ENCODE results near the gene CFAP53.
"Not testable (repeated sequence)": the region's sequence is repeated elsewhere in the genome, so short reads cannot be mapped to it uniquely, and the experiment has no call there.

CFAP53 gene, protein sequence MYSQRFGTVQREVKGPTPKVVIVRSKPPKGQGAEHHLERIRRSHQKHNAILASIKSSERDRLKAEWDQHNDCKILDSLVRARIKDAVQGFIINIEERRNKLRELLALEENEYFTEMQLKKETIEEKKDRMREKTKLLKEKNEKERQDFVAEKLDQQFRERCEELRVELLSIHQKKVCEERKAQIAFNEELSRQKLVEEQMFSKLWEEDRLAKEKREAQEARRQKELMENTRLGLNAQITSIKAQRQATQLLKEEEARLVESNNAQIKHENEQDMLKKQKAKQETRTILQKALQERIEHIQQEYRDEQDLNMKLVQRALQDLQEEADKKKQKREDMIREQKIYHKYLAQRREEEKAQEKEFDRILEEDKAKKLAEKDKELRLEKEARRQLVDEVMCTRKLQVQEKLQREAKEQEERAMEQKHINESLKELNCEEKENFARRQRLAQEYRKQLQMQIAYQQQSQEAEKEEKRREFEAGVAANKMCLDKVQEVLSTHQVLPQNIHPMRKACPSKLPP

DNA sequence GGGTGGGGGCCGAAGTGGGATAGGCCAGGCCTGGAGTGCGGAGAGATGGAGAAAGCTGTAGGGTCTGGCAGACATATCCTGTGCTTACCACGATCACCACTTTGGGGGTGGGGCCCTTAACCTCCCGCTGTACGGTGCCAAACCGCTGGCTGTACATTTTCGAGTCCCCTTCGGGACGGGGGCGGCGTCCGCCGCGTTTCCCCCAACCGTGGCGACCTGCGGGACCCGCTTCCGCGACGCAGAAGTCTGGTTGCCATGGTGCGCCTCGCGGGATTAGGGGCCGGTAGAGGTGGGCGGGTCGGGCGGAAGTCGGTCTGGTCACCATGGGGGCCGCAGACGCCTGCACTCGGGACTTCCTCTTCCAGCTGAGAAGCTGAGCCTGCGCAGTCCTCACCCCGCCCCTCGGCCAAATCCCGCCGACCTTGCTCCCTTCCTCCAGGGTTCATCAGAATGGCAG, at the start of gene CFAP53:
Gene CFAP53 (minus strand): TSS at position 248 of the 457 bp plus-strand sequence. CDS start 91 bp downstream, at position 157.
- peak; percentile 50 for DNase-seq

DNA sequence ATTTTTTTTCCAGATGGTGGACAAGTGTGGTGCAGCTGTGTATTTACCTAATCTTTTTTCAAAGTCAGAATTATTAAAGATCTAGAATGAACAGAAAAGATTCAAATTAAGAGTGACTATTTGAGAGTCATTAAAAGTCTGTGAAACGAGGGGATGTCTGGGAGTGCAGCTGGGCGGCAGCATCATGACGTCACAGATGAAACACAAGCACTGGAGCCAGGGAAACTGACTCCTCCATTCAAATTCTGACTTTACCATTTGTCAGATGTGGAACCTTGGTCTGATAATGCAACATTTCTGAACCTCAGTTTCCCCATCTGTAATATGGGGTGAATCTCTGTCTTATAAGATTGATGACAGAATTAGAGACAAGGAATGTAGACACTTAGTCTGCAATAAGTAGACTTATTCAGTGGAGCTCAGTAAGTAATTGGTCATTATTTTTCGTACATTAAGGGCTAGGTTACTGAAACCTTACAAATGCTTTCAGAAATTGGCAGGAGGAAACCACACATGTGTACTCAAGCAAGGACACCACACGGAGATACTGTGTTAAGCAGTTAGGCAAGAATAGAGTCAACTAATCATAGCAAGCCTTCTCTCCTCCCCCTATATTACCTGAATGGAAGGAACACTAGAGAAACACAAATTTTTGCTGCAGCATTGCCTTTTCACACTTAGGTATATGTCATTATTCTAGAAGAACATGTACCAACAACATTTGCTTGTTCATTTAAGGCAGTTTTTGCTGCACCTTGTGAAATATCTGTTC, 49.0 kb upstream of the CFAP53 start:
- no peak for DNase-seq

DNA sequence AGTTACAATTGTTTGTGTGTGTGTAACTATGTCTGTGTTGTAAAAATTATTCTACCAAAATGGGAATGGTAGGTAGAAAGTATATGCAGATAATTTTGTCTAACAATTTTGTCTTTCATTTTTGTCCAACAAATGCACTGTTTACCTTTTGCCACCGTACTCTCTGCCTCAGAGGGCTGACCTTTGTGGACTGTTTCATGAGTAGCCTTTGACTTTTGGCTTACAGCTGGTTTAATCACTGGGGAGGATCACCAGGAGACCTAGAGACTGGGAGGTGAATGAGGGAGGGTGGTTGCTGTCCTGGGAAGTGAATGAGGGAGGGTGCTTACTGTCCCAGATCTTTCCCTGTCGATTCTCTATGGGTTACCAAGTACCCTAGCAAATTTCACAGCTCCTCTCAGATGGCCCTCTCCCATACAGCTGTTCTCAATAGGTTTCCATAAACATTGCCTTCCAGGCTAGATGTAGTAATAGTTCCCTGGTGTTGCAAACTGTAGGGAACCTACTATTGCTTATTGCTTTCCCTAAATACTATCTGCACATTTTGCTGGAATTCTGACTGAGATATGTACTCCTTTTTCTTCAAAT, 47.7 kb upstream of the CFAP53 start:
- no peak for DNase-seq

DNA sequence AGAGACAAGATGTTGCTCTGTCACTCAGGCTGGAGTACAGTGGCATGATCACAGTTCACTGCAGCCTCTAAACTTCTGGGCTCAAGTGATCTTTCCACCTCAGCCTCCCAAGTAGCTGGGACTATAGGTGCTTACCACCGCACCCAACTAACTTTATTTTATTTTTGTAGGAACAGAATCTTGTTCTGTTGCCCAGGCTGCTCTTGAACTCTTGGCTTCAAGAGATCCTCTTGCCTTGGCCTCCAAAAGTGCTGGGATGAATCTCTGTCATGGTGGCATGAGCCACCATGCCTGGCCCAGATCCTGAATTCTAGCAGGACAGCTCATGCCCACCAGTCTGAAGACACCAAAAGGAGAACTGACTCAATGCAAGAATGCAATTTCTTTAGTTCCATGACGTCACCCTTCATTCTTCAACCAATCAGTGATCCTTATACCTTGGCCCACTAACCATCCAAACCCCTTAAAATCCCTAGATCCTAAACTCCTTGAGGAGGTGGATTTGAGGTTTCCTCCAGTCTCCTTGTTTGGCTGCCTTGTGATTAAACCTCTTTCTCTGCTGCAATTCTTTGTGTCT, 46.8 kb upstream of the CFAP53 start:
- no peak for DNase-seq

DNA sequence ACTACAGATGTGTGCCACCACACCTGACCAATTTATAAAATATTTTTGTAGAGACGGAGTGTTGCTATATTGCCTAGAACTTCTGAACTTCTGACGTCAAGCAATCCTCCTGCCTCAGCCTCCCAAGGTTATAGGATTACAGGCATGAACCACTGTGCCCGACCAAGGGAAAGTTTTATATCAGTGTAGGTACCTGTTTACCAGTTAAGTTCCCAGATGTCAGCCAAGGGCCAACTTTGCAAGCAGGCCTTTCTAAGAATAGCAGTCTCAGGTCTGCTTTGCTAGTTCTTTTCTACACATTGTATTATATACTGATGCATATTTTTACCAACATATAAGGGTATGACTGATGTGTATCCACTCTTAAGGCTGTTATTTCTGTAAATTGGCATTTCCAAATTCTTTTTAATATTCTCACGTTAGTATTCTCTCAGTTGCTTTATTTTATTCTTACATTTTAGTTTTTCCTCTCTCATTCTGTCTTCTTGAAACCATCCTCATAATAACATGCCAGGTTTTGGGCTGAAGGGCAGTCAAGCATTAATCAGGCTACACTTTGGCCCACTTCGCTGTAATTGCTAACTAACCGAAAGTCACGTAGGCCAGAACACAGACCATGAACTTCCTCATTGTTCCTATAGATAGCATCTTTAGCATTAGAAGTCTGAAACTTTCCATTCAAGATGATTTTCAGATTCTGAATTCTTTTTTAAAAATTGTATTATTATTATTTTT, 46.2 kb upstream of the CFAP53 start:
- no peak for DNase-seq

DNA sequence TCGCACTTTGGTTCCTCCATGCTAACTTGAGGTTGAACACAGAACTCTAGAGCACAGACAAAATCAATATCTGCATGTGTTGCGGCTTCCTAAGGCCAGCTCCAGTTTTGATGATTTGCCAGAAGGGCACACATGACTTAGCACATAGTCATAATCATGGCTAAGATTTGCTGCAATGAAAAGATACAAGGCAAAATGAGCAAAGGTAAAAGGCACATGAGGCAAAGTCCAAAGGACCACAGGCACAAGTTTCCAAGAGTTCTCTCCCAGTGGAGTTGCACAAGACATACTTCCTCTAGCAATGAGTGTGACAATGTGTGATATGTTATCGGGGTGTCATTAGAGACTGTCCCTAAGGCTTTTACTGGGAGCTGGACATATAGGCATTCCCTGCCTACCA, 45.4 kb upstream of the CFAP53 start:
- no peak for DNase-seq

DNA sequence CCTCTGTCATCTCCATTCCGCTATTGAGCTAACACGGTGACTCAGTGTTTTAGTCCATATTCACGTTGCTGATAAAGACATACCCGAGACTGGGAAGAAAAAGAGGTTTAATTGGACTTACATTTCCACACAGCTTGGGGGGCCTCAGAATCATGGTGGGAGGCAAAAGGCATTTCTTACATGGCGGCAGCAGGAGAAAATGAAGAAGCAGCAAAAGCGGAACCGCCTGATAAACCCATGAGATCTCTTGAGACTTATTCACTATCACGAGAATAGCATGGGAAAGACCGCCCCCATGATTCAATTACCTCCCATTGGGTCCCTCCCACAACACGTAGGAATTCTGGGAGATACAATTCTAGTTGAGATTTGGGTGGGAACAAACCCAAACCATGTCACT, 43.8 kb upstream of the CFAP53 start:
- no peak for DNase-seq

DNA sequence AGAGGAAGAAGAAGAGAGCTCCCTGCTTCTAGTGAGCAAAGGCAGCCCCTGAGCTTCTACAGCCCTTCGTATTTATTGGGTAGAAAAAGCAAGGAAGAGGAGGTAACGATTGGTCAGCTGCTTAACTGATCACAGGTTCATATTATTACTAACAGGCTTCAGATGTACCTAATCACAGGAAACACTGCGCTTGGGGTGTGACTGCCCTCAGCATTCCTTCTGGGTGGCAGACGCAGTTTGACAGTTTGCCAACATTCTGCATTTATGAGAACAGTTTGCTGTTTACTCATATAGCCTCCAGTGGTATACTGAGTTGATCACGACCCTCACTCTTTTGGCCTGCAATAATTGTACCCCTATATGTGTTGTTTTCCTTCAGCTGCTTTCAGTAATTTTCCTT, 42.6 kb upstream of the CFAP53 start:
- DNase-seq = not testable (repeated sequence)

DNA sequence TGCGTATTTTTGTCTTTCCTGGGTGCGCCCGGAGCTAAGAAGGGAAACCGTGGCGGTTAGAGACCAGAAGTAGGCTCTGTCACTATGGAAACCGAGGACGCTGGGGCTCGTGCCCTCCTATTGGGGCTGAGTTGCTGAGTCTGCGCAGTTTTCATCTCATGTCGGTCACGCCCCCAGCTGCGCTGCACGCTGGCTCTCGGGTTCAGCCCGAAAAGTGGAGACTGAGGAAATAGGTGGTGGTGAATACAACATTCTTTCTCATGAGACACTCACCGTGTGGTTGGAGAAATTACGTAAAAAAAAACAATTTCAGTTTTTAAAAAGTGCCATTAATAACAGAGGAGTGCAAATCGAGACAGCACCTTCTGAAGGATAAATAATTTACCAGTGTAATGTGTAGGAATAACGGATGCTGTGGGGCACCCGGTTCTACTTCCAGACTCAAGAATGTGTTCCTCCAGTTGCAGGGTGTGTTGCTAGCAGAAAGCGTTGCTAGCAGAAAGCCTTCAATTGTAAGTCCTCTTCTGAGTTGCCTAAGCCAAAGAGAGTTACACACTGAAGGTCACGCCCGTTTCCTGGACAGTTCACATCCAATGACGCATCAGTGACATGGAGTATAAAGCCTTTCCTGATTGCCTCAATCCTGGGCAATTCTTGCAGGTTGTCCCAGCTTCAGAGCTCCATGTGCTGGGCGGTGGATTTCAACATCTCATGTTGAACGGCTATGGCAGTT, 41.6 kb upstream of the CFAP53 start:
- peak; percentile 79 for DNase-seq

DNA sequence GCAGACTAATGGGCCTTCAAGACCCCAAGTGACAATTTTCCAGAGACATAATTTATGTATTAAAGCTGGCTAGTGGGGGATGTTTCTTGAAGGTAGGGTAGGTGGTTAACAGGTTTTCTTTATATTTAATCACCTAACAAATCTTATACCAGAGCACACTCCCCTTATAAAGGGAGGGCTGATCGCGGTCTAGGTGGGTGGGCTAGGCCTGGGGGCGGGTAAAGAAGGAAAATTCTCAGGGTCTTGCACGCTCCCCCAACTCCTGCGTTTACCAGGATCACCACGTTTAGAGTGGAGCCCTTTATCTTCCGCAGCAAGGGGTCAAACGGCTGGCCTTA, 41.1 kb upstream of the CFAP53 start:
- DNase-seq = no peak

DNA sequence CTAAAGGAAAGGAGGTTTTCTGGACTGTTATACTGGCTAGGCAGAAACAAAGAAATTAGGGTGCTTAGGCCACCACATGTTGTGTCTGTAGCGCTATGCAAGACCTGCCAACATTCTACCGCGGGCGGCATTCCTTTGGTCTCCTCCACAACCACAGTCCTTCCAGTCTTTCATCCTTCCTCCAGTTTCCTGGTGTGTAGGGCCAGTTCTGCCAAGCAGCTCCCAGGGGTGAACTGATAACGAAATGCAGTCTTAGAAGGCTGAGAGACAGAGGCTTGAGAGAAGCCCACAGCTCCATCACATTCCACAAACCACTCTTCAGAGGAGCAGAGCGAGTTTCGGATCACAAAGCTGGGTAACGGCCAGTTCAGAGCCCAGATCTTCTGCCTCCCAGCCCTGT, 40.6 kb upstream of the CFAP53 start:
- no peak for DNase-seq

DNA sequence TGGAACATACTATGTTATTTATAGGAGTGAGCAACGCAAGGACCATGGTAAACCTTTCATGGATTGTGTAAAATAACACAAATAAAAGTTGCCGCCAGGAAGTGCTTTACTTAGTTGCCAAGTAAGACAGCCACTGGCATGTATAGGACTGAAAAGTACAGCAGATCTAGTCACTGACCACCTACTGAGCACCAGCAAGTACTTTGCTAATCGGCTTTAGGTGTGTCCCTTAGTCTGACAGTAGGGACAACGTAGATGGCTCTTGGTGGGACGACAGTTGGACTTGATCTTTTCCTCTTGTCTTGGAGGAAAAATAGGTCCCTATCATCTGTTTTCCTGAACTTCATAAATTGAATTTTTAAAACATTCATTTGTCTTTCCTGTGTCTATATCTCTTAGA, 34.8 kb upstream of the CFAP53 start:
- no peak for DNase-seq

DNA sequence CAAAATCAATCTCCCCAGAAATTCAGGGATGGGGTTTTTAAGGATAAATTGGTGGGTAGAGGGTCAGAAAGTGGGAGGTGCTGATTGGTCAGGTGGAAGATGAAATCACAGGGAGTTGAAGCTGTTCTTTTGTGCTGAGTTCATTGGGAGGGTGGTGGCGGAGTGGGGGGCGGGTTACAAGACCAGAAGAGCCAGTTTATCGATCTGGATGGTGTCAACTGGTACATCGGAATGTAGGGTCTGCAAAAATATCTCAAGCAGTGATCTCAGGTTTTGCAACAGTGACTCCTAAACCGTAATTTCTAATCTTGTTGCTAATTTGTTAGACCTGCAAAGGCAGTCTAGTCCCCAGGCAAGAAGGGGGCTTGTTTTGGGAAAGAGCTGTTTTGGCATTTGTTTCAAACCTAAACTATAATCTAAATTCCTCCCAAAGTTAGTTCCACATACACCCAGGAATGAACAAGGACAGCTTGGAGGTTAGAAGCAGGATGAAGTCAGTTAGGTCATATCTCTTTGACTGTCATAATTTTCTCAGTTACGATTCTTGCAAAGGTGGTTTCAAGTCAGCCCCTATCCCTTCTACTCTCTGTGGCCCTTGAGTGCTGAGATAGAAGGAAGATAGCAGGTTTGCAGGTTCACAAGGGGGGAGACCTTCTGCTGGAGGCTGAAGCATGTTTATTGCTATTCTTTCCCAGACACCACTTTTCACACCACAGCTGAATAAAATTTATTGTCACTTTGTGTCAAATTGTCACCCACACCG, 33.5 kb upstream of the CFAP53 start:
- no peak for DNase-seq

DNA sequence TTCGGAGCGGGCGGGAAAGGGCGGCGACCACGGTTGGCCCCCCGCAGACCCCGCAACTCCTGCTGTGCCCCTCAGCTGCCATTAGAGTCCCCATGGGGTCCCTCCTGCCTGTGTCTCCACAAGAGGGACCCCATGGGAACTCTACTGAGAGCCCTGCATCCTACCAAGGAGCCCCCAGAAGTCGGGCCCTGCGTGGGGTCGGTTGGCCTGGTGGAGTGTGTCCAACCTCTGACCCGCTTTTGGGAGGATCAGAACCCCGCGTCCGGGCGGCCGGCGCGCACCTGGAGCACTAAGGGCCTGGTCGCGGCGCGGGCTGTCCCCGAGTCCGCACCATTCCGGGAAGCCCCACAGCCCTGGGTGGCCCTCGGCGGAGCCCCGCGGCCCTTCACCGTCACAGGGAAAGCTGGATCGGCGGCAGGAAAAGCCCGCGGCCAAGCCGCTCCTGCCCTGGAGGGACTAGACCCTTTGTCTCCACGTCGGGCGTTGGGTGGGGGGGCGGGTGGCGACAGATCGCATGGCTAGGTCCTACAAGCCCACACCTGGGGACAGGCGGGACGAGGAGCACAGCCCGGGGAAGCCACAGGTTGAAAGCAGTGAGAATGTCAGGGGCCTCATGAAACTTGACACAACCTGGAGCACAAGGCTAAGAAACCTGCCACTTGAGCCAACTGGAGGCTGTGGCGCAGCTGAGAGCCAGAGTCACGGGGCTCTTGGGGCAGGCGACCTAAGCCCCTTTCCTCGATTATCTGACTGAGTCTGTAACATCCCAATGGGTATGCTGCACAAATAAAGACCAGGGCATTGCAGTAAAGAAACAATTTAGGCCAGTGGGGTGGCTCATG, 32.4 kb upstream of the CFAP53 start:
- no peak for DNase-seq

DNA sequence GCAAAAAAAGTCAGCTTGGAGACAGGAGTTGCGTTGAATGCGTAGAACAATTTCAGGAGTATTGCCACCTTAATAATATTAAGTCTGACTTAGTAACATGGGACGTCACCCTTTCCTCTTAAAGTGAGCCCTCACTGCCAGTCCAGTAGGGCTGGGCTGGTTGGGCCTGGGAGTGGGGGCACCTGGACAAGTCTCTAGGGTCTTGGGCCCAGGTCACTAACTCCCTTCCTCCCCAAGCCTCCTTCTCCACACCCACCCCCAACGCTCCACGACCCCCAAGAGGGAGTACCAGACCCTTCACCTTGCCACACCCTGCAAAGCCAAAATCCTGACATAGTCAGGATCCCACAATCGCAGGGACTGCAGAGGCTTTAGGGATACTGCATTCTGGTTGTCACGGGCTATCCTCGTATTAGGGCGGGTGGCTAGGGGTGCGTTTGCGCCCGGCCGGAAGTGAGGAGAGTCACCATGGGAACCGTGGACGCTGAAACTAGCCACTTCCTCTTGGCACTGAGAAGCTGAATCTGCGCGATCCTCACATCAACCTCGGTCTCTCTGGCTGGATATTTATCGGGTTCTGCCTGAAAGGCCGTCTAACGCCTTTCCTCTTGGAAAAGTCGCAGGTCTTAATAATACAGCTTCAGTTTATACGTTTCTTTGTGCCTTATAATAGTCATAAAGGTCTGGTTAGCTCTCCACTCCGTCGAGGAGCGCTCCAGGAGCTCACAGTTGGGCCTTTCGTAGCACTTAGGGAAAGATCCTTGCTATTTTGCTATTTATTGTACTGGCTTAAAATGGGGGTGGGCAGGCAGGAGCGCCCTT, 31.5 kb upstream of the CFAP53 start:
- peak; percentile 24 for DNase-seq

DNA sequence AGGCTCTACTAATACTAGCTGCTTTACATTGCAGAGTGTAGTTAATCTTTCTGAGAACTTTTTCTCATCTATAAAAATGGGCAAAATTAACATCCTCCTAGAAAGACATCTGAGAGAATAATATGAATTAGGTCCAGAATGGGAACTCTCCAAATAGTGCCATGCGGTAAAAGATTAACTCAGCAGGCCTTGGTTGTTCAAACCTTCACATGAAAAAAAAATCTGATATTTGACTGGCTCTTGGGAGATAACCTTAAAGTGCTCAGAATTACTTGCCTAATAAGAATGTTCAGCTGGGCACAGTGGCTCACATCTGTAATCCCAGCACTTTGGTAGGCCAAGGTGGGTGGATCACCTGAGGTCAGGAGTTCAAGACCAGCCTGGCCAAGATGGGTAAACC, 26.7 kb upstream of the CFAP53 start:
- no peak for DNase-seq

DNA sequence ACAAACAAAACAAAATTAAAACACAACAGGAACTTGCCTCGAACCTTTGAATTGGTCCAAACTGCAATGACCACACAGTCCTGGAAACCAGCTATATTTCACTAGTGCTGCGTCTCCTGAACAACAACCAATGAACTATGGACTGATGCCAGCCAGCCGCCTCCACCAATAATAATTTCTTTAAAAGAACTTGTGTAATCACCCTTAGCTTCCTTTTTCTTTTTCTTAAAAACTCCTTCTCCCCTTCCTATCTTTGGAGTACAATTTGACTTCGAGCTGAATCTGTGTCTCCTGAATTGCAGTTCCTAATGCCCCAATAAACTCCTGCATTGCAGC, 22.8 kb upstream of the CFAP53 start:
- no peak for DNase-seq

DNA sequence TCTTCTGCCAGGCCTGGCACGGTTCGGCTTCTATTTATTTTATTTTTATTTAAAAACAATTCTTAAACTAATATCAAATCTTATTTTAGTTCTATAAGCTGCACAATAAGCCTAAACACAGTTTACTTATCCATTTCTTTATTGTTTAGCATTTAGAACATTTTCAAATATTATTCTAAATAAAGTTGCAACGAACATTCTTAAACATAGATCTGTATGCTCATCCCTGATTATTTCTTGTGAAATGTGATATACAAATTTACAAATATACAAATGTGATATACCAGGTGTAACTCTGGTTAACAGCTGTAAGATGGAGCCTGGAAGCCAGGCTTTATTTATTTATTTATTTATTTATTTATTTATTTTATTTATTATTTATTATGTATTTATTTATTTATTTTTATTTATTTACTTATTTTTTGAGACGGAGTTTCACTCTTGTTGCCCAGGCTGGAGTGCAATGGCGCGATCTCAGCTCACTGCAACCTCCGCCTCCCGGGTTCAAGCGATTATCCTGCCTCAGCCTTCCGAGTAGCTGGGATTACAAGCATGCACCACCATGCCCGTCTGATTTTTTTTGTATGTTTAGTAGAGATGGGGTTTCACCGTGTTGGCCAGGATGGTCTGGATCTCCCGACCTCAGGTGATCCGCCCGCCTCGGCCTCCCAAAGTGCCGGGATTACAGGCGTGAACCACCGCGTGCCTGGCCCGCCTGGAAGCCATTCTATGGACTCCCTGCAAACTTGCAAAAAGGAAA, 22.2 kb upstream of the CFAP53 start:
- not testable (repeated sequence) for DNase-seq

All from NCI-H1417 treated with DMSO at 0.1 percent for 48 hours (cell line).